Heart left ventricle (tissue), 13 donors: ENCODE data around the gene TMEM238.

ENCODE experiments used
- CTCF ChIP-seq, 12 donors: fragments of 200-600 bp; sonication (generic) in 4 of 12; IDR thresholded peaks; one replicate each; pipeline versions ENCODE4 v1.5.0 to v1.8.0; 2018 to 2022; ENCODE audit warnings: antibody characterized with exemption in 12 of 12, mild to moderate bottlenecking in 5 of 12
- POLR2A ChIP-seq, 2 donors: fragments of 450-650 bp; IDR thresholded peaks; one replicate each; pipeline ENCODE4 v1.6.1; 2017; ENCODE audit warnings: antibody characterized with exemption in 2 of 2, mild to moderate bottlenecking in 2 of 2, moderate library complexity in 2 of 2
- donor health status: ischemic (EF 13 %, LVEDD 7.1; RV severe dilation, severe dysfunction).
- donor health status: DM: no; HTN: yes; CAD: no.
- donor health status: DM: no; HTN: no; CAD: no.
- donor health status: ischemic (EF 25% LVEDD 6.9; RV normal size, moderate dysfunction).
- donor health status: ischemic (EF 25% LVEDD 5.7; RV mildly dilated, moderate dysfunction).
- donor health status: ischemic (EF 35%, LVEDD 5.7; RV mildly dilated, moderate dysfunction).
- donor health status: nonischemic (EF 11% LVEDD 7.7; RV severe dilation, severe dysfunction).
- donor health status: DM: yes; HTN: yes; CAD: no.
- donor health status: PGD.
- donor health status: ischemic (EF 29% LVEDD 5.4; RV normal size, mild dysfunction).
- donor health status: nonischemic (EF 23%, LVEDD 6.1; RV moderate dilation, normal function).

- no peak for TF ChIP-seq CTCF (IDR thresholded peaks at IDR 0.05)
- TF ChIP-seq POLR2A (IDR thresholded peaks at IDR 0.05): no peak
Observed at GRCh38 chr19:55360902-55361301, 23.2 kb downstream of the TMEM238 start.
